Pancreas (tissue), 10 donors: ENCODE data around the gene CACNA1E. TPM values are rescaled to one million over a fixed set of nuclear protein-coding genes. Genes with fewer than 3 reads are reported as not detected.

Experiments used
- ATAC-seq, 4 donors: fragments of 200-7000 bp; cut with Tn5 transposase; one replicate each; pipeline versions ENCODE4 v1.8.0 to v1.9.1; 2020; ENCODE audit warnings: mild to moderate bottlenecking in 4 of 4, moderate library complexity in 4 of 4
- DNase-seq, 6 donors: peaks; one replicate each; pipeline ENCODE4 v3.0.0-alpha.2; 2020
- FAIRE-seq: peaks from 2 replicates; lab custom pipeline; 2012; peaks lifted over from hg19 to GRCh38; lab: Jason Lieb, UNC
- H3K27ac ChIP-seq, 4 donors: fragments of 200-600 bp; sonication (generic); 1 replicate in 3 of 4; 2 replicates in 1 of 4; pipeline versions ENCODE4 v1.5.0 to v1.8.0; 2020
- H3K27me3 ChIP-seq, 4 donors: fragments of 200-600 bp; one replicate each; pipeline ENCODE4 v1.8.0; 2021
- H3K36me3 ChIP-seq, 3 donors: fragments of 200-600 bp; sonication (generic) in 1 of 3; one replicate each; pipeline versions ENCODE4 v1.5.0 to v1.8.0; 2020 to 2021
- H3K4me1 ChIP-seq, 3 donors: fragments of 200-600 bp; one replicate each; pipeline ENCODE4 v1.8.0; 2021
- H3K4me3 ChIP-seq, 4 donors: fragments of 200-600 bp; sonication (generic) in 2 of 4; one replicate each; pipeline versions ENCODE4 v1.5.0 to v1.8.0; 2020 to 2021
- H3K9me3 ChIP-seq, 4 donors: fragments of 200-600 bp; one replicate each; pipeline ENCODE4 v1.8.0; 2021
- CTCF ChIP-seq, 4 donors: fragments of 200-600 bp; sonication (generic) in 3 of 4; IDR thresholded peaks; one replicate each; pipeline versions ENCODE4 v1.5.0 to v1.8.0; 2021; ENCODE audit warnings: antibody characterized with exemption in 4 of 4
- WGBS, 2 donors: extraction: QIAGEN DNeasy Blood & Tissue Kit; methylation state at CpG; one replicate each; pipeline ENCODE4 v1.1.7; 2013; 5-methylcytosine and 5-hydroxymethylcytosine counted together
- intact Hi-C, 3 donors: fragments of 100-400 bp; cut with DNase I; formaldehyde crosslinking; loops; one replicate each; pipeline versions ENCODE4 v1.11.1 to v1.14.2; 2022
- polyA plus RNA-seq, 2 donors: library from polyadenylated mRNA; stranded (reverse); fragments of 200-250 nt; gene quantifications; one replicate each; pipeline ENCODE4 v1.2.3, GENCODE V29; 2013
- total RNA-seq, 6 donors: library from RNA; stranded (reverse); fragmentation: NEBNext Ultra II Directional in 4 of 6; extraction: Animal tissue kit (Norgen Biotek cat#: 25700) in 4 of 6; gene quantifications; one replicate each; pipeline versions ENCODE4 v1.2.1 to v1.2.4, GENCODE V29; 2021 to 2023
- donor health status: healthy with polysubstance abuse.
- donor health status: DM: no; HTN: no; CAD: no; lungs with moderate emphysema.
- donor health status: DM: no; HTN: no; CAD: no.
- donor health status: control.
- donor health status: control.
- donor health status: Bipolar disorder and iron deficiency.
- donor health status: DM: yes; HTN: yes; CAD: no.
- donor health status: DM: no; HTN: no; CAD: no.
- donor health status: DM: no; HTN: no; CAD: no.
- donor health status: DM: yes; HTN: yes; CAD: no.

CACNA1E gene
- total and polyA plus RNA-seq, 8 donors, result 0.02 to 0.12 (median 0.07) TPM; not detected in 2

- H3K9me3 ChIP-seq, result no peaks in the 10 kb centered on the region
- FAIRE-seq (no peak), ATAC-seq (no peak), DNase-seq (no peak)
- intact Hi-C loops, result no loop called here
- H3K36me3 ChIP-seq, result no peaks in the 10 kb centered on the region
- WGBS, 2 donors, result 62 to 65% methylated on average over 9 of the region's 9 CpGs
- TF ChIP-seq CTCF (IDR thresholded peaks at IDR 0.05), result no peak
- H3K27me3 ChIP-seq, result no peaks in the 10 kb centered on the region
- H3K27ac ChIP-seq, result no peak overlapping the region
- no peak overlapping the region for H3K4me3 ChIP-seq
- no peaks in the 10 kb centered on the region for H3K4me1 ChIP-seq
Measured at GRCh38 chr1:181508486-181509165, 25.3 kb downstream of the CACNA1E start.

- no peaks in the 10 kb centered on the region for H3K27me3 ChIP-seq
- H3K4me1 ChIP-seq, result no peaks in the 10 kb centered on the region
- H3K9me3 ChIP-seq, result no peaks in the 10 kb centered on the region
- no peak for TF ChIP-seq CTCF (IDR thresholded peaks at IDR 0.05)
- DNase-seq, result no peak
- no peak overlapping the region for H3K27ac ChIP-seq
- FAIRE-seq, result no peak
- WGBS, 2 donors, result 51 to 63% methylated on average over 4 of the region's 4 CpGs
- no peak overlapping the region for H3K4me3 ChIP-seq
- H3K36me3 ChIP-seq, result no peaks in the 10 kb centered on the region
- intact Hi-C loops, result no loop called here
- ATAC-seq, result no peak
Measured at GRCh38 chr1:181513786-181514297, 30.5 kb downstream of the CACNA1E start.

GRCh38 chr1:181514298-181515290, 31.3 kb downstream of the CACNA1E start:
- Histone ChIP-seq H3K27me3 (no peaks in the 10 kb centered on the region), H3K4me3 (no peak overlapping the region), H3K36me3 (no peaks in the 10 kb centered on the region), H3K9me3 (no peaks in the 10 kb centered on the region), H3K27ac (no peak overlapping the region), H3K4me1 (no peaks in the 10 kb centered on the region)
- ATAC-seq, result no peak
- WGBS, 2 donors, result 74 to 80% methylated on average over 4 of the region's 4 CpGs
- intact Hi-C loops, result no loop called here
- DNase-seq, result no peak
- FAIRE-seq, result no peak
- no peak for TF ChIP-seq CTCF (IDR thresholded peaks at IDR 0.05)

- no peak for TF ChIP-seq CTCF (IDR thresholded peaks at IDR 0.05)
- Histone ChIP-seq H3K4me1 (no peaks in the 10 kb centered on the region), H3K27me3 (no peaks in the 10 kb centered on the region), H3K4me3 (no peak overlapping the region), H3K27ac (no peak overlapping the region), H3K9me3 (no peaks in the 10 kb centered on the region), H3K36me3 (no peaks in the 10 kb centered on the region)
- ATAC-seq, result no peak
- intact Hi-C loops, result no loop called here
- DNase-seq, result no peak
- WGBS, 2 donors, result 94 to 95% methylated on average over 4 of the region's 4 CpGs
- no peak for FAIRE-seq
Measured at GRCh38 chr1:181516706-181517105, 33.4 kb downstream of the CACNA1E start.
